GM12873 (cell line): ENCODE measurements around the gene GMNC.
A peak's percentile ranks its signal among the peaks of the same experiment; 100 is the strongest.

Experiments
- CTCF ChIP-seq: IDR thresholded peaks from 2 replicates; pipeline ENCODE4 v1.5.1; 2012; ENCODE audit warnings: low read depth, mild to moderate bottlenecking, moderate library complexity, low read length, control low read depth; ENCODE audit not compliant: insufficient read depth; ENCODE audit errors: missing control alignments

GMNC gene

GRCh38 chr3:190840146-190840545, 22.3 kb downstream of the GMNC start:
- TF ChIP-seq CTCF, result no peak

DNA sequence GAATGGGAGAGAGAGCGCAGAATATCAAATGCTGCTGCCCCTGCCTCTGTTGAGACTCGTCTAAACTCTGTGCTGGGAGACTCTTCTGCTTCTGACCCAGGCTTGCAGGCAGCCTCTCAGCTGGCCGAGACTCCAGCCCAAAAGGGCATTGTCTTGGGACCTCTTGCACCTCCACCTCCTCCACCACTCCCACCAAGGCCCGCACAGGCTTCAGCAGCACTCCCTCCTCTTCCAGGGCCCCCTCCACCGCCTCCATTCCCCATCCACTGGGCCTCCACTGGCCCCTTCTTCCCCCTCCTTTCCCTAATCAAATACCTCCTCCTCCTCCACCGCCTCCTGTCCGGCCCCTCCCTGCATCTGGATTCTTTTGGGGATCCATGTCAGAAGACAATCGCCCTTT, 31.3 kb downstream of the GMNC start:
- no peak for TF ChIP-seq CTCF

DNA sequence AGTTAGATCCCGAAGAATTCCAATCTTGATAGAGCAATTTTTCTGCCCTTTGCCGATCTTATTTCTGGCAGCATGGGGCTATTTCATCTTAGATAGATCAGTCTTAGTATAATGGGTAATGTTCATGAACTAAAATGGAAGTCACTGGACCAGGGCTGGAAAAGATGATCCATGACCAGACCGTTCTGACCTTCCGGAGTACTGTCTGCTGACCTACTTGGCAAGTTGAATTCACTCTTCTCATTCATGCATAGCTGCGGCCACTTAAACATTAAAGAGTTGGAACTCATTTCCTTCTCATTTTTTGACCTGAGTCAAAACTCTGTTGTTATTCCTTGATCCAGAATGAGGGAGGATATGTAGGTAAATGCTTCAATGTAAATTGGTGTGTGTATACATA, 32.5 kb downstream of the GMNC start:
- no peak for TF ChIP-seq CTCF

GRCh38 chr3:190826018-190826417, 36.5 kb downstream of the GMNC start:
- TF ChIP-seq CTCF, result no peak

DNA sequence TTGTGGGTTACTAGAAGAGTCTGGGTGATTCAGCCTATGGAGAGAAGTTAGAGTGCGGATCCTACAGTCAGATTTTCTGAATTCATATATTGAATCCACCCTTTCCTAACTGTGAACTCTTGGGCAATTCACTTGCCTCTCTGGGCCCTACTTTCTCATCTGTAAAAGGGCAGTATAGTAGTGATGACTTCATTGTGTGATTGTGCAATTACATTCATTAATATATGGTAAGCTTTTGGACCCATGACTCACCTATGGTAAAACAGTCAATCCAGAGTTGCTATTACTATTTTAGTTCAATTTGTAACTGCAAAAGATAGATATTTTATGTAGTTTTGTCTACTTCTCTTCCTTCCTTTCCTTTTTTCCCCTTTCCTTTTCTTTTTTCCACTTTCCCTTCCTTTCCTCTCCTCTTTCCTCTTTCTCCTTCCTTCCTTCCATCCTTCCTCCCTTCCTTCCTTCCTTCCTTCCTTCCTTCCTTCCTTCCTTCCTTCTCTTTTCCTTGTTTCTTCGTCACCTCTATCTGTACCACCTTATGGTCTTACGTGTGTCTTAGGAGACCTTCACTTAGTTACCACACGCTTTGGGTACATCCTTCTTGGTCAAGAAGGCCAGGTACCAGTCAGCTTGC, 37.0 kb downstream of the GMNC start:
- no peak for TF ChIP-seq CTCF

DNA sequence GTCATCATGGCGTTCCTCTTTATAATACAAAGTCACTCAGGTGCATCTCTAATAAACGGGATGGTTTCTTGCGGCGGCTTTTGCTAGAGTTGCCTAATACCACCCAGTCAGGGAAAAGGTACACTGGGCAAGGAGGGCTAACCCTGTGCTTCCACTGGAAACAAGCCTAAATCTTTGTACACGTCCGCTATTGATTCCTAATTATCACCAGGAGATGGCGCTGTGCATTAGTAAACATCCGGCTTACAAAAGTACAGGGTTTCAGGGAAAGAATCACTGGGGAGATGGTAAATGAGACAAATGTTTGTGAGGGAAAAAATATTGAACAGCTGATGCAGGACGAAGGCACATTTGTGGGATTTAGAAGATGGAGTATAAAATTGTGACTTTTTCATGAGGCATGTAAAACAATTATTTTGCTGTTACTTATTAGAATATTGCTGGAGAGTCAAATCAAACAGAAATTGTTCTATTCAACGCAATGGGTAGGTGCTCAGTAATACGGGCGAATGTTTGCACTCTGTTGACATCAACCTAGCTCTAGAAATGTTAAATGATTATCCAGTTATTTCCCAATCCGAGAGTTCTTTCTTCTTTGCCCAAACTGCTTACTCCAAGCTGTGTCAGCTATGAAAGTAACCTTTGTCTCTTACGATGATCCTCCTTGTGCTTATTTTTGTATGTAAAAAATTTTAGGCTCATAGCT, 50.6 kb downstream of the GMNC start:
- peak; percentile 62 for TF ChIP-seq CTCF

DNA sequence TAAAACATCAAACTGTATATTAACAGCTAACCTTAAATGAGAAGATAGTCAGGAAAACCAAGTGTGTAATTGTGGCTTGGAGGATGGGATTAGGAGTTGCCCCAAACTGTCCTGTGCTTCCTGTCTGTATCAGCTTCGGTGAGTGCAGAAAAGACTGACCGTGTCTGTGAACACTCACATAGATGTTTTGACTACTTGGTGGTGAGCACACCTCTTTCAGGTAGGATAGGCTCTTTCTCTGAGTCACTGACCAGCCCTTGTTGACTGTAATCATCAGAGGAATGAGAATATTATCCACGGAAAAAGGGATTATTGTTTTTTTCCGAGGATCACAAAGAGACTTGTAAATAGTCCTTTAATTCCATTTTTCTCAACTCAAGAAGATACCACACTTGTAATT, 51.5 kb downstream of the GMNC start:
- TF ChIP-seq CTCF, result no peak
